GM12878 (cell line): ENCODE results near the gene CHID1. TPM values are rescaled to one million over a fixed set of nuclear protein-coding genes. Genes with fewer than 3 reads are reported as not detected.

Source experiments
- ATF7 ChIP-seq: fragments of 450-650 bp; IDR thresholded peaks from 2 replicates; pipeline ENCODE4 v1.6.1; 2016; ENCODE audit warnings: low read depth, mild to moderate bottlenecking
- BACH1 ChIP-seq: fragments of 450-650 bp; IDR thresholded peaks from 2 replicates; pipeline ENCODE4 v1.6.1; 2017; ENCODE audit warnings: mild to moderate bottlenecking, borderline replicate concordance
- FOXK2 ChIP-seq: fragments of 450-650 bp; IDR thresholded peaks from 2 replicates; pipeline ENCODE4 v1.6.1; 2017; ENCODE audit warnings: mild to moderate bottlenecking, moderate library complexity
- KAT2A ChIP-seq: conservative IDR thresholded peaks from 2 replicates; pipeline ENCODE4 v1.6.1; 2011; ENCODE audit warnings: low read depth, low read length; ENCODE audit not compliant: control insufficient read depth
- RUNX3 ChIP-seq: IDR thresholded peaks from 2 replicates; pipeline ENCODE4 v1.6.1; 2012; ENCODE audit warnings: low read length, inconsistent platforms
- SMC3 ChIP-seq: IDR thresholded peaks from 2 replicates; pipeline ENCODE4 v1.6.1; 2011; ENCODE audit warnings: low read length, improper control_type of control experiment, borderline replicate concordance
- TARDBP ChIP-seq: IDR thresholded peaks from 2 replicates; pipeline ENCODE4 v1.6.1; 2016; ENCODE audit warnings: borderline replicate concordance
- polyA plus RNA-seq, 11 experiments: library from polyadenylated mRNA; depleted of rRNA in 4 of 11; unstranded in 6 of 11; stranded (reverse) in 5 of 11; fragments of >200 nt; fragmentation: Nextera tagmentation in 4 of 11; fragmentation: Illumina TruSeq in 1 of 11; extraction: Ambion mirVana in 4 of 11; extraction: Trizol in 1 of 11; gene quantifications; 1 replicate in 1 of 11; 2 replicates in 10 of 11; pipeline versions ENCODE4 v1.2.1 to v1.2.3, GENCODE V29; 2011 to 2016; ENCODE audit warnings: inconsistent platforms in 2 of 11, missing spikeins in 2 of 11, low read depth in 1 of 11
- total RNA-seq, 4 experiments: library from RNA; depleted of rRNA in 3 of 4; stranded (reverse); fragments of >200 nt in 3 of 4; fragmentation: Illumina TruSeq in 1 of 4; extraction: Trizol in 1 of 4; gene quantifications; 2 replicates each; pipeline versions ENCODE4 v1.2.1 to v1.2.3, GENCODE V29; 2013 to 2021
- TF ChIP-seq, protein P1 (sequence below): fragments of 150-350 bp; IDR thresholded peaks from 2 replicates; pipeline ENCODE4 v1.6.1; 2016; ENCODE audit warnings: low read depth, low read length
- TF ChIP-seq, protein P2 (sequence below): IDR thresholded peaks from 2 replicates; pipeline ENCODE4 v1.6.1; 2011; ENCODE audit warnings: mild to moderate bottlenecking, low read depth, low read length, moderate library complexity; ENCODE audit not compliant: insufficient replicate concordance
- TF ChIP-seq, protein P3 (sequence below): fragments of 450-650 bp; IDR thresholded peaks from 2 replicates; pipeline ENCODE4 v1.6.1; 2017; ENCODE audit warnings: mild to moderate bottlenecking, moderate library complexity

The CHID1 gene
- total and polyA plus RNA-seq, 10 of the 15 experiments (the other 5 are each of a cell fraction or from before 2014, with no cell fraction given): 4.8 to 75.2 (median 30.1) TPM

DNA sequence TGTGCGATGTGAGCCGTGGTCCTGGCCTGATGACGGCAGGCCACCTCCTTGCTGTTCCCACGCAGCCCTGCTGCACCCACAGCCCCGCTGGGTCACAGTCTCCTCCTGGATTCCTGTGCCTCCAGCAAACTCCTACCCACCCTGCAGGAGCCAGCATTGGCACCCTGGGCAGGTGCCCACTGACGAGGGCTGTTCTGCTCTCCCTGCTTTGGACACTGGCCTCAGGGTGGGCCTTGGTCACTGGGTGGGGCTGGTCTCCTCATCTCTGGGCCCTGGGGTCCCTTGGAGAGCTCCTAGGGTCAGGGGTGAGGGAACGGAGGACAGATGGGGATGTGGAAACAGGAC lies 55.3 kb downstream of the CHID1 start (continued):
- TF ChIP-seq, protein P1, sequence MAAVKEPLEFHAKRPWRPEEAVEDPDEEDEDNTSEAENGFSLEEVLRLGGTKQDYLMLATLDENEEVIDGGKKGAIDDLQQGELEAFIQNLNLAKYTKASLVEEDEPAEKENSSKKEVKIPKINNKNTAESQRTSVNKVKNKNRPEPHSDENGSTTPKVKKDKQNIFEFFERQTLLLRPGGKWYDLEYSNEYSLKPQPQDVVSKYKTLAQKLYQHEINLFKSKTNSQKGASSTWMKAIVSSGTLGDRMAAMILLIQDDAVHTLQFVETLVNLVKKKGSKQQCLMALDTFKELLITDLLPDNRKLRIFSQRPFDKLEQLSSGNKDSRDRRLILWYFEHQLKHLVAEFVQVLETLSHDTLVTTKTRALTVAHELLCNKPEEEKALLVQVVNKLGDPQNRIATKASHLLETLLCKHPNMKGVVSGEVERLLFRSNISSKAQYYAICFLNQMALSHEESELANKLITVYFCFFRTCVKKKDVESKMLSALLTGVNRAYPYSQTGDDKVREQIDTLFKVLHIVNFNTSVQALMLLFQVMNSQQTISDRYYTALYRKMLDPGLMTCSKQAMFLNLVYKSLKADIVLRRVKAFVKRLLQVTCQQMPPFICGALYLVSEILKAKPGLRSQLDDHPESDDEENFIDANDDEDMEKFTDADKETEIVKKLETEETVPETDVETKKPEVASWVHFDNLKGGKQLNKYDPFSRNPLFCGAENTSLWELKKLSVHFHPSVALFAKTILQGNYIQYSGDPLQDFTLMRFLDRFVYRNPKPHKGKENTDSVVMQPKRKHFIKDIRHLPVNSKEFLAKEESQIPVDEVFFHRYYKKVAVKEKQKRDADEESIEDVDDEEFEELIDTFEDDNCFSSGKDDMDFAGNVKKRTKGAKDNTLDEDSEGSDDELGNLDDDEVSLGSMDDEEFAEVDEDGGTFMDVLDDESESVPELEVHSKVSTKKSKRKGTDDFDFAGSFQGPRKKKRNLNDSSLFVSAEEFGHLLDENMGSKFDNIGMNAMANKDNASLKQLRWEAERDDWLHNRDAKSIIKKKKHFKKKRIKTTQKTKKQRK: no peak
- TF ChIP-seq BACH1 (no peak), KAT2A (no peak), FOXK2 (no peak), ATF7 (no peak), TARDBP (no peak), SMC3 (no peak), RUNX3 (no peak)
- TF ChIP-seq, protein P2, sequence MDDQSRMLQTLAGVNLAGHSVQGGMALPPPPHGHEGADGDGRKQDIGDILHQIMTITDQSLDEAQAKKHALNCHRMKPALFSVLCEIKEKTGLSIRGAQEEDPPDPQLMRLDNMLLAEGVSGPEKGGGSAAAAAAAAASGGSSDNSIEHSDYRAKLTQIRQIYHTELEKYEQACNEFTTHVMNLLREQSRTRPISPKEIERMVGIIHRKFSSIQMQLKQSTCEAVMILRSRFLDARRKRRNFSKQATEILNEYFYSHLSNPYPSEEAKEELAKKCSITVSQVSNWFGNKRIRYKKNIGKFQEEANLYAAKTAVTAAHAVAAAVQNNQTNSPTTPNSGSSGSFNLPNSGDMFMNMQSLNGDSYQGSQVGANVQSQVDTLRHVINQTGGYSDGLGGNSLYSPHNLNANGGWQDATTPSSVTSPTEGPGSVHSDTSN: no peak
- TF ChIP-seq, protein P3, sequence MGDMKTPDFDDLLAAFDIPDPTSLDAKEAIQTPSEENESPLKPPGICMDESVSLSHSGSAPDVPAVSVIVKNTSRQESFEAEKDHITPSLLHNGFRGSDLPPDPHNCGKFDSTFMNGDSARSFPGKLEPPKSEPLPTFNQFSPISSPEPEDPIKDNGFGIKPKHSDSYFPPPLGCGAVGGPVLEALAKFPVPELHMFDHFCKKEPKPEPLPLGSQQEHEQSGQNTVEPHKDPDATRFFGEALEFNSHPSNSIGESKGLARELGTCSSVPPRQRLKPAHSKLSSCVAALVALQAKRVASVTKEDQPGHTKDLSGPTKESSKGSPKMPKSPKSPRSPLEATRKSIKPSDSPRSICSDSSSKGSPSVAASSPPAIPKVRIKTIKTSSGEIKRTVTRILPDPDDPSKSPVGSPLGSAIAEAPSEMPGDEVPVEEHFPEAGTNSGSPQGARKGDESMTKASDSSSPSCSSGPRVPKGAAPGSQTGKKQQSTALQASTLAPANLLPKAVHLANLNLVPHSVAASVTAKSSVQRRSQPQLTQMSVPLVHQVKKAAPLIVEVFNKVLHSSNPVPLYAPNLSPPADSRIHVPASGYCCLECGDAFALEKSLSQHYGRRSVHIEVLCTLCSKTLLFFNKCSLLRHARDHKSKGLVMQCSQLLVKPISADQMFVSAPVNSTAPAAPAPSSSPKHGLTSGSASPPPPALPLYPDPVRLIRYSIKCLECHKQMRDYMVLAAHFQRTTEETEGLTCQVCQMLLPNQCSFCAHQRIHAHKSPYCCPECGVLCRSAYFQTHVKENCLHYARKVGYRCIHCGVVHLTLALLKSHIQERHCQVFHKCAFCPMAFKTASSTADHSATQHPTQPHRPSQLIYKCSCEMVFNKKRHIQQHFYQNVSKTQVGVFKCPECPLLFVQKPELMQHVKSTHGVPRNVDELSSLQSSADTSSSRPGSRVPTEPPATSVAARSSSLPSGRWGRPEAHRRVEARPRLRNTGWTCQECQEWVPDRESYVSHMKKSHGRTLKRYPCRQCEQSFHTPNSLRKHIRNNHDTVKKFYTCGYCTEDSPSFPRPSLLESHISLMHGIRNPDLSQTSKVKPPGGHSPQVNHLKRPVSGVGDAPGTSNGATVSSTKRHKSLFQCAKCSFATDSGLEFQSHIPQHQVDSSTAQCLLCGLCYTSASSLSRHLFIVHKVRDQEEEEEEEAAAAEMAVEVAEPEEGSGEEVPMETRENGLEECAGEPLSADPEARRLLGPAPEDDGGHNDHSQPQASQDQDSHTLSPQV: no peak
